ENCODE data around the gene PTN.

DNA sequence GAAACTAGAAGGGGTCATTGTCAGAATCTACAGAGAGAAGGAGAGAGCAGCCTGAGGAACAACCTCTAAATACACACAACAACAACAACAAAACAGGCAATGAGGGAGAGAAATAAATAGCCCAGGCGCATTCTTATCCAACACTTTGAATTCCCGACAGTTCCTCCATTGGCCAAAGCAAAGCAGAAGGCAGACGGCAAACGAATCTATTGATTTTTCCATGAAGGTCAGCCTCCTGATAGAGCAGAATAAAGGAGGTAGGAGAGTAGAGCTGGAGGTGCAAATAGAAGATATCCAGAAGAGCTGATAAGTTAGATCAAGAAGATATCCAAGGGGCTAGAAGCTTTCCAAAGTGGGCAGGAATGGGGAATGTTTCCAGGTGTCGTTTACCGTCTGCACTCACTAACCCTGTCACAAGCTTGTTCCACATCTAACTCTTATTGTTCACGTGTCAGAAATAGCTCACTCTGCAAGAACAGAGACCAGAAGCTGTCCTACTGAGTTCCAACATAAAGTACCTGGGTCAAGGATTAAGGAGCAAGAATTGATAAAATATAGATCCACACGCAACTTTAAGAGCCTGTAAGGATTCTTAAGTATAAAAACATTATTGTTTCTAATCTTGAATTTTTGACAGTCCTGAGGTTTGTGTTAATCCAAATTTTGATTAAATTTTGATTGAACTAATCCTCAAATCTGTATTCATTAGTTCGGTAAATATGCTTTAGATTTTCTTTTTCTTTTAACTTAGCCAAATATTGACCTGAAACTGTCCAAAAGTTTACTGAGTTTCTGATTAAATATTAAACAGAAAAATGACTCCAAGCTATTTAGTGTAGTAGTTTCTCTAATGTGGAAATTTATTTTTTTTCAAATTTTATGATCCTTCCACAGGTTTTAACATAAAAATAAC lies 45.7 kb downstream of the PTN start:
- TF ChIP-seq, protein P1, sequence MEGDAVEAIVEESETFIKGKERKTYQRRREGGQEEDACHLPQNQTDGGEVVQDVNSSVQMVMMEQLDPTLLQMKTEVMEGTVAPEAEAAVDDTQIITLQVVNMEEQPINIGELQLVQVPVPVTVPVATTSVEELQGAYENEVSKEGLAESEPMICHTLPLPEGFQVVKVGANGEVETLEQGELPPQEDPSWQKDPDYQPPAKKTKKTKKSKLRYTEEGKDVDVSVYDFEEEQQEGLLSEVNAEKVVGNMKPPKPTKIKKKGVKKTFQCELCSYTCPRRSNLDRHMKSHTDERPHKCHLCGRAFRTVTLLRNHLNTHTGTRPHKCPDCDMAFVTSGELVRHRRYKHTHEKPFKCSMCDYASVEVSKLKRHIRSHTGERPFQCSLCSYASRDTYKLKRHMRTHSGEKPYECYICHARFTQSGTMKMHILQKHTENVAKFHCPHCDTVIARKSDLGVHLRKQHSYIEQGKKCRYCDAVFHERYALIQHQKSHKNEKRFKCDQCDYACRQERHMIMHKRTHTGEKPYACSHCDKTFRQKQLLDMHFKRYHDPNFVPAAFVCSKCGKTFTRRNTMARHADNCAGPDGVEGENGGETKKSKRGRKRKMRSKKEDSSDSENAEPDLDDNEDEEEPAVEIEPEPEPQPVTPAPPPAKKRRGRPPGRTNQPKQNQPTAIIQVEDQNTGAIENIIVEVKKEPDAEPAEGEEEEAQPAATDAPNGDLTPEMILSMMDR (conservative IDR thresholded peaks at IDR 0.05; ENCODE audit: low read length): no peak
- TF ChIP-seq EZH2phosphoT487 (IDR thresholded peaks at IDR 0.05; ENCODE audit: borderline replicate concordance, low read depth, low read length): no peak

Measured in OCI-LY7 (cell line).